GM18868 (cell line): Measurements from ENCODE around the gene HELZ2.
"Not testable (repeated sequence)": the region's sequence is repeated elsewhere in the genome, so short reads cannot be mapped to it uniquely, and the experiment has no call there.

Experiments
- ATAC-seq: cut with Tn5 transposase; IDR thresholded peaks from one replicate; pipeline ENCODE4 v1.9.1; 2021; ENCODE audit warnings: mild to moderate bottlenecking, moderate library complexity; ENCODE audit not compliant: unreplicated experiment

Gene HELZ2

DNA sequence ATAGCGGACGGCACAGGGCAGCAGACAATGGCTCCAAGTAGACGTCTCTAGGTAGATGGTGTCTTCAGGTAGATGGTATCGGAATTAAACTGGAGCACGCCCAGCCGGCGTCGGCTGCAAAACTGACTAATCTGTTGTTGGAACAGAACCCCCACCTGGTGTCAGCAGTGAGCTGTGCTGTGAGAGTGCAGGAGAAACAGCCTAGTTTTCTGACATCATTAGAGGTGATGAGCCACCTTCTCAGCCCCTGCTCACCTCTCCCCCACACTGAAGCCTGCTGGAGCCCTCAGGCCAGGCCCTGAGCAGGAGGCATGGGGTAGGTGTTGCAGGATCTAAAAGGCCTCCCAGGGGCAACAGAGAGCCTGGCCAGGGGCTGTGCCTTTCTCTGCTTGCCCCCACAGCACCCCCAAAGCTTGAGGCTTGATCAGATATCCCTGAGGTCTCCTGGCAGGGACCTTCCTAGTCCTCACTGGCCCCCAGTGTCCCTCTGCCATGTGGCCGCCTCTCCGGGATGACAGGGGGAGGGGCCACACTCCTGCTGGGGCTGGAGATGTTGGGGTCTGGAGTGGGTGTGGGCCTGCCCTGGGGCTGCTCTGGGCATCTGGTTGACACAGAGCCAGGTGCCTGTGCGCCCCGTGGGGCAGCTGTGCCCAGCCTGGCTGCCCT, 6.9 kb upstream of the HELZ2 start:
- no peak for ATAC-seq

- ATAC-seq, result no peak
These were observed 5.1 kb upstream of the HELZ2 start for GRCh38 chr20:63579017-63579694.

GRCh38 chr20:63578224-63579016, 4.4 kb upstream of the HELZ2 start:
- no peak for ATAC-seq

DNA sequence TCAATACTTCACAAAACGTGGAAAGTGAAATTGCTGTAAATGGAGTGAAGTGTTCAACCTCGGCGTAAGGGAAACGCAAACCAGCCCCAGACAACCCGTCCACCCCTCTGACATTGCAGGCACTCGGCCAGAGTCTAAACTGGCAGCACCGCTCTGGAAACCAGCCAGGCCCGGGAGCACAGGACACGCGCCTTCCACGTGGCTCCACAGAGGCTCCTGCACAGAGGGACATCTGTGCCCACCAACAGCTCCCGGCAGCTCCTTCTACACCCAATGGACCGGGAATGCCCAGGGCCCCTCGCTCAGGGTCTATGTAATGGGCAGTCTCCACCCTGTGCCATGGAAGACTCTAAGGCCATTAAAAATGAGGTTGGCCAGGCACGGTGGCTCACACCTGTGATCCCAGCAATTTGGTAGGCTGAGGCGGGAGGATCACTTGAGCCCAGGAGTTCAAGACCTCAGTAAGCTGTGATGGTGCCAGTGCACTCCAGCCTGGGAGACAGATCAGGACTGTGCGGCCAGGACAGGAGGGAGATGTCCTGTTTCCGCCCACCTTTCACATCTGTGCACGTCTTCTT, 3.4 kb upstream of the HELZ2 start:
- no peak for ATAC-seq

GRCh38 chr20:63576311-63576710, 2.3 kb upstream of the HELZ2 start:
- no peak for ATAC-seq

GRCh38 chr20:63574829-63575743, 1.0 kb upstream of the HELZ2 start:
- no peak for ATAC-seq

DNA sequence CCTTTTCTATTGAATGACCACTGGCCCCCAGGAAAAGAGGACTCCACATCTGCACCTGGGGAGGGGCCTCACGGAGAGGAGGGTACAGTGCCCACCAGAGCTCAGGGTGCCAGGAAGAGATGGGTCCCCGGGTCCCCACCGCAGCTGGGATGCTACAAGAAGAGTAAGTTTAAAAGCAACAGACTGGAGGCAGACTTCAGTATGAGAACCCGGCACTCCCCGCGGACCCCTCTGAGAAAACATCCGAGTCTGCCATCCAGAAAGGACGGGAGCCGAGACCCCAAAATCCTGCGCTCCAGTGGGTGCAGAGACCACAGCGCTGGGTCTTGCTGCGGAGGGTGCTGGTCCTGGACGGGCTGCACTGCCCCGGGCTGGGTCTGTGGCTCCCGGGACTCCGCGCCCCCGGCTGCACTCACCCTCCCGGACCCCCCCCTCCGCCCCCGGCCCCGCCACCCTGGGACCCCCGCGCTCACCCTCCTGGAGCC, 350 bp downstream of the HELZ2 start:
- ATAC-seq, result no peak

GRCh38 chr20:63572788-63573646, 1.0 kb downstream of the HELZ2 start:
- ATAC-seq, result no peak

GRCh38 chr20:63572071-63572787, 1.8 kb downstream of the HELZ2 start:
- no peak for ATAC-seq

GRCh38 chr20:63571087-63571478, 3.0 kb downstream of the HELZ2 start:
- ATAC-seq, result not testable (repeated sequence)

DNA sequence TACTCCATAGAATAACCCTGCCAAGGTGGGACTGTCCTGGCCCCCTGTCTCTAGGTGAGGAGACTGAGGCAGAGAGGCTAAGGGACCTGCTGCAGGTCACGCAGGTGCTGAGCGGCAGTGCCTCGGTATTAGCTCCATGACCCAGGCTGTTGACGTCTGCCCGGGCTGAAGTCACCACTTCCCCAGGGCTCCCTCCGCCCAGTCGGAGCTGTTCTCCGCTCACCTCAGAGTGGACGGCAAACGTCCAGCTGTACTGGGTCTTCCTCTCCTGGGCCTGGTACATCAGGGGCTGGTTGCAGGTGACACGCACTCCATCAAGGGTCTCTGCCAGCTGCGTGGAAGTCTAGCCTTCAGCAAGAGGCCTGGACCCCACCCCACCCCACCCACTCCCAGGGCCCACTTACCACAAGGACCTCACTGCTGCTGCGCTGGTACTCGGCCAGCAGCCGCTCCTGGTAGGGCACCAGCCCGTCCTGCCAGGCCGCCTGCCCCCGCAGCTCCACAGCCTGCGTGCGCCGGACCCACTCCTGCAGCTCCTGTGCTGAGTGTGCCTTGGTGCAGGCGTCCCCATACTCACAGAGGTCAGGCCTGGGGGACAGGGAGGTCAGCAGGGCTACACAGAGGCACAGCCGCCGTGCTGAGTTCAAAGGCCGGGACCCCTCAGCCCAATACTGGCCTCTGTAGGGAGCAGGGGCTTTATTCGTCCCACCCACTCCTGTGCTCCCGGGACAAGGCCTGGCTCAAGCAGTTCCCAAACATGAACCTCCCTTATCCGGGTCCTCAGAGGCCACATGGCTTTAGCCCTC, 3.6 kb downstream of the HELZ2 start:
- no peak for ATAC-seq

DNA sequence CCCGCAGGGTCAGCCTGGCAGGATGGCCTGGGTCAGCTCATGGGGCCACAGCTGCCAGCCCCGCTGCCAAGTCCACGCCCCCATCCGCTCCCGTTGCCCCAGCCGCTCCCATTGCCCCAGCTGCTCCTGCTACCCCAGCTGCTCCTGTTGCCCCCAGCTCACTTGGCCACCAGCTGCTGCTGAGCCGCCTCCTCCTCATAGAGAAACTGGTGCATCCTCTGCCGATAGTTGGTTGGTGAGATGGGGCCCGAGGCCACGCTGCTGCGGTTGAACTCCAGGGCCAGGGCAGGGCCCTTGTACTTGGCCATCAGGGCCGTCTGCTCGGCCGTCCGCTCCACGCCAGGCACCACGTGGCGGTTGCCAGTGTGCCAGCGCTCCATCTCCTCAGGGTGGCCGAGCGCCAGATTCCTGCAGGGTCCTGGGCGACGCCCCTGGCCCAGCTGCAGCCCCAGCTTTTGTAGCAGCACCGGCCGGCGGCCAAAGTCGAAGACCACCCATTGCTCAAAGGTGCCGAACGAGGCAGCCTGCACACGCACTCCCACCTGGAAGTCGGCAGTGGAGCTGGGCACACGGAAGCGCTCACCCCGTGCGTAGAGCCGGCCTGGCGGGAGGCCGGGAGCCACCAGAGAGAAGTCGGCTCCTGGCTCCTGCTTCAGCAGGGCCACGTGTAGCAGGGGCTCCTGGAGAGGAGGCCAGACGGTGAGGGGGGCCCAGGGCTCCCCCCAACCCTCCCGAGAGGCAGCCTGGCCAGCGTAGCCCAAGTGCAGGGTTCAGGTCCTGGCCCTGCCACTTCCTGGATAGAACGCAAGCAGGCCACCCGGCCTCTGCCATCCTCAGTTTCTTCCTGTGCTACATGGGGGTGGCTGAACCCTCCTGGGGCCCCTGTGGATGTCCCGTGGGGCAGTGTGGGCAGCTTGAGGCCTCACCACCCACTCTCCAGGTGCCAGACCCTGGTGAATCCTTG, 4.8 kb downstream of the HELZ2 start:
- ATAC-seq, result no peak

DNA sequence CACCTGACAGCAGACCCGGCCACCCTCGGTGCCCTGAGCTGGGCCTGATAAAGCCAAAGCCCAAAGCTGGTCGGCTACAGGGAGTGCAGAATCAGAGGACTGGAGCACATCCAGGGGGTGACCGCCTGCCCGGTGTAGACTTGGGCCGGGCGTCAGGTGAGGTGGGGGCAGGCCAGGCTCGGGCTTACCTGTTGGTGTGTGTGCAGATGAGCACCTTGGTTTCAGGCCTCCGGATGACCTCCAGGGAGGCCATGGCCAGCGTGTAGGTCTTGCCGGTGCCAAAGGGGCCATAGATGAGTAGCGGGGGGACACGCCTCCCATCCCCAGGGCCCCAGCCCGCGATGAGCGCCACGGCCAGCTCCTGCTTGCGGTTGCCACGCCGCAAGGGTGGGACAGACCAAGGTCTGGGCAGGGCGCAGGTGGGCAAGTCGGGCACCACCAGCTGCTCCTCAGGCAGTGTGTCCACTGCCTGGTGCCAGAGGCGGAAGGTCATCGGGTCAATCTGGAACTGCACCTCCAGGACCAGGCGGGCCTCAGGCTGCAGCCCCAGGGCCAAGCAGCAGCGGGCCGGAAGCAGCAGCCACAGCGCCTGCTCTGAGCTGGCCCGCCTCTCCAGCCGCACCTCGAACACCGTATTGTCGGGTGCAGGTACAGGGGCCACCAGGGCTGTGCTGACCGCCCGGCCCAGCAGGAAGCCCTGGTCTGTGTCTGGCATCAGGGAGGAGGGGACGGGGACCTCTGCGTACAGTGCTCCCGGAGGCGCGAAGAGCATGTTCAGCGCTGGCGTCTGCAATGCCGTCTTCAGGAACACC, 5.7 kb downstream of the HELZ2 start:
- peak; percentile 12 for ATAC-seq

DNA sequence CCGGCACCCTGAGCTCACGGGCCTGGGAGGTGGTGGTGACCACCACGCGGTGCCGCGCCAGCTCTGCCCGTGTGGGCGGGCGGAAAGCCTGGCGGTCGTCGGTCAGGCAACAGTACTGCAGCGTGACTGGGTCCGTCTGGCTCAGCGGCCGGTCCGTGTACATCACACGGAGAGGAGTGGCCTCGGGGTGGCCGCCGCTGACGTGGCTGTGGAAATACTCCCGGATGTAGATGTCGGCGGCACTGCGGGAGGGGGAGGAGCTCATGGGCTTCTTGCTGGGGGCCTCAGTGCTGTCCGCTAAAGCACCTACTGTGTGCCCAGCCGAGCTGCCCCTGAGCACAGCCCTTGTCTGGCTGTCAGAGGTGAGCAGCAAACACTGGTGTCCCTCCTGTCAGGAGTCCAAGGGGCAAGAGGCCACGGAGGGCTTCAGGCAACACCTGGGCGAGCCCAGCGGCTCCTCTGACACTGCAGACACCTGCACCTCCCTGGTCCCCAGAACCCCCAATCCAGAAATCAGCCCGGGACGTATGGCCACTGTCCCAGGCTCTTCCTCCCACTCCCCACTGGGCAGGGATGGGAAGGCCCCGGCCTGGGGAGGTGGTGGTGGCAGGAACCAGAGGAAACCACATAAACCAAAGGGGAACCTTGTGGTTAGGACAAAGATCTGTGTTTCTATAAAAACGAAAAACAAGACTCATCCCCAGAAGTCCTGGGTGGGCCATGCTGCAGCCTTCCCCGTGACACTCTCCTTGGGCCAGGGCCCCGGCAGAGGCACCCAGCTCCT, 6.5 kb downstream of the HELZ2 start:
- peak; percentile 72 for ATAC-seq

DNA sequence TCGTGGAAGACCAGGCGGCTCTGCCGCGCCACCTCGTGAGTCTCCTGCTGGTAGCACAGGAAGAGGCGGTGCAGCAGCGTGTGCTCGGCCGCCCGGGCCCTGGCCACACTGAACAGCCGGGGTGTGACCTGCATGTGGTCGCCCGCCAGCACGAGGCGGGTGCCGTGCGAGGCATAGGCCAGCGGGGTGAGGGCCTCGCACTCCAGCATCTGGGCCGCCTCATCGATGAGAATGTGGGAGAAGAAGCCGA, 7.0 kb downstream of the HELZ2 start:
- no peak for ATAC-seq
